ENCODE measurements around the gene SEC24C.

DNA sequence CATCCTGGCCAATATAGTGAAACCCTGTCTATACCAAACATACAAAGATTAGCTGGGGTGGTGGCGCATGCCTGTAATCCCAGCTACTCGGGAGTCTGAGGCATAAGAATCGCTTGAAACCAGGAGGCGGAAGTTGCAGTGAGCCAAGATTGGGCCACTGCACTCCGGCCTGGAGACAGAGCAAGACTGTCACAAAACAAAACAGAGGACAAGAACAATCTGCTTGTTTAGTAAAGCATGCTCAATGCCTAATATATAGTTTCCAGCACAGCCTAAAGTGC is 1.8 kb upstream of the SEC24C start:
- no peak for TF ChIP-seq CTCF (IDR thresholded peaks at IDR 0.05)
- TF ChIP-seq POLR2AphosphoS5 (IDR thresholded peaks at IDR 0.05): no peak
- TF ChIP-seq EP300 (IDR thresholded peaks at IDR 0.05): no peak

All from esophagus muscularis mucosa (tissue), 4 donors.